GM19351 (cell line): ENCODE data around the gene SORCS2.
A peak's percentile ranks its signal among the peaks of the same experiment; 100 is the strongest.

Experiments
- ATAC-seq: cut with Tn5 transposase; IDR thresholded peaks from one replicate; pipeline ENCODE4 v1.9.1; 2021; ENCODE audit warnings: mild to moderate bottlenecking, moderate library complexity; ENCODE audit not compliant: unreplicated experiment

SORCS2 gene

DNA sequence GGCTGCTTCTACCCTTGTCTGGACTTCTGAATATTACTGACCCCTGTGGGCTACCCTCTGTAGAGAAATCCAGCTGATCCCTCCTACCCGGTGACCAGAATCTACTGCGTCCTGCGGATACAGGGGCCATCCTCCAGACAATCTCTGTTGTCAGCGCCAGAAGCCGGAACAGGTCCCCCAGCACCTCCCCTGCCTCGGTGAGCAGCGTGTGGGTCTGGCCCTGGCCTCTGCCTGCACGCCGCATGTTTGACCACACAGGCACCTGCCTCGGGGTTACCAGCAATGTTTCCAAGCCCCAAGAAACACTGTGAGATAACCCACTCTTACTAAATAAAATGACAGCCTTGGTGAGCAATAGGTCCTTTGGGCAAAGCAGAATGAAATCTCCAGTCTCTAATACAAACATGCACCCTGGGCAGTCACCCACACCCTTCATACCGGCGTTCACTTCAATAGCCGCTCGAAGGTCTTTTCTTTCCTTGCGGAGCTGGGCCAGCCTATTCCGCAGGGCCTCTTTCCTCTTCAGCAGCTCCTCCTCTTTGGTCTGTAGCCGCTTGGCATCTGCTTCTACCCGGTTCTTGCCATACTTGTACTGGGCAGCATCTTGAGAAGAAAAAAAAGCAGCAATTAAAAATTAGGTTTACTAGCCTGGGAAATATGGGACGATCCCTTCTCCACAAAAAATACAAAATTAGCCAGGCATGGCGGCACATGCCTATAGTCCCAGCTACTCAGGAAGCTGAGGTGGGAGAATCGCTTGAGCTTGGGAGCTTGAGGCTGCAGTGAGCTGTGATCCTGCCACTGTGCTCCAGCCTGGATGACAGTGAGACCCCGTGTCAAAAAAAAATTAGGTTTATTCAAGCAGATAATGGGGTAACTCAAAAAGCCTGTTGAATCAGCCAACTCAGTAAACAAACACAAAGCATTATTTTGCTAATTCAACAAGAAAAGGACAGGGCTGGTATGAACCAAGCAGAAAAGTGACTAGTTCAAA is 582.3 kb downstream of the SORCS2 start:
- ATAC-seq: no peak

GRCh38 chr4:7775396-7775795 is 583.1 kb downstream of the SORCS2 start:
- ATAC-seq: no peak

DNA sequence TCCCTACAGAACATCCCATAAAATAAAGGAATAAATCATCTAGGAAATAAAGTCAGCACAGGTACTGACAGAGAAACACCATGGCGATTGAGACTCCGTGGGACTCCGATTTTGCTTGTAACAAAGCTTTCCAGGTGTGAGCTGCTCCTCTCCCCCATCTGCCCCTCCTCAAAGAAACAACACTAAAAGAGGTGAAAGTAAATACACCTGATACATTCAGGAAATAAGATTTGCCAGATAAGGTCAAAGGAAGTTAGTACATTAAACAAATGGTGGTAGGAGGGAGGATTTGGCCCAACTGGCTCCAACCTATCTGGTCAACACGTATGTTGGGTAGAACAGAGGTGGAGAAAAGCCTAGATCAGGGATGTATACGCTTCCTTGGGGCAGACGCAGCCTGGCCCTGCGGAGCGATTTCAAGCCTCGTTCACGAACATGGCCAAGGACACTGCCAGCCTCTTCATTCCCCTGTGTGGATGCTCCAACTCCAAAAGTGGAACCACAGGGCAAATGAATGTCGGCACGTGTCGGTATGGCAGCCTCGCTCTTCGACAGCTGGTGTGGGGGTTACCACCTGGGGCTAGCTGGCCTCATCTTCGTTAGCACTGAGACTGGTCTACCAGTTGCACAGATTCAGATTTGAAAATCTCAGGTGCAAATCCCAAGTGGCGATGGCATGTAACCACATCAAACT is 584.8 kb downstream of the SORCS2 start:
- no peak for ATAC-seq

GRCh38 chr4:7777871-7778509 is 585.7 kb downstream of the SORCS2 start:
- no peak for ATAC-seq

DNA sequence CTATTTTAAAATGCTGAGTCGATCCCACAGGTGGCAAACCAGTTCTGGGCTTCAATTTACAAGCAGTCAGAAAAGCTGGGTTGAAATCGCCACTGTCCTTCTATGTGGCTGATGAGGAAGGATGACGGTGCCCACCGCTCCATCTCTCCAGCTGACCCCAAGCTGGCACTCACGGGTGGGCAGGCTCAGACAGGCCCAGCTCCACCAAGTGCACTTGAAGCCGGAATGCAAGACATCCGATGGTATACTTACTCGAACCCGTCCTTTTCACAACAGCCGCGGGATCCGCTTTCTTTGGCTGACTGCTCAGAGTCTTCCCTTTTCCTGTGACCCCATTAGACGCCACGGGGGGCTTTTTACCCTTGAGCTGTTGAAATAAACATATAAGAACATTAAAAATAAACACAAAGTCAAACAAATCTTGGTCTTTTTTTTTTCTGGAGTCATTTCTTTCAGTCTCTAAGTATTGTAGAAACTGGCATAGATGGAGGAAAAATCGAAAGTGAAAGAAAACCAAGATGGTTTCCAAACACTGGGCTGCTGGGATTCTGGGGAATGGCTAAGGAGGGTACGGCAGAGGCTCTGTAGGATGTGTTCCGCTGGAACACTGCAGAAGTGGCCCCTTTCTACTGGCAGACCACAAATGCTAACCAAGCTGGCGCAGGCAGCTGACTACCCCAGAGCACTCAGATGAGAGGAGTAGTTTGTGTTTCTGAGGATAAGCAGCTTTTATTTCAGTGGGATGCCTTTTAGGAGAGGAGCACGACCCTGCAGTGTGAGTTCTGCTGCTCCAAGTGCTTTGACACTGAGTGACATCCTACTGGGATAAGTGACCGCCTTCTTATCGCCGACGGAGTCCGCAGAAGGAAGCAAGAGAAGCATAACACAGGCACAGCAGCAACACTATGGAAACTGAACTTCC is 586.4 kb downstream of the SORCS2 start:
- ATAC-seq: no peak

DNA sequence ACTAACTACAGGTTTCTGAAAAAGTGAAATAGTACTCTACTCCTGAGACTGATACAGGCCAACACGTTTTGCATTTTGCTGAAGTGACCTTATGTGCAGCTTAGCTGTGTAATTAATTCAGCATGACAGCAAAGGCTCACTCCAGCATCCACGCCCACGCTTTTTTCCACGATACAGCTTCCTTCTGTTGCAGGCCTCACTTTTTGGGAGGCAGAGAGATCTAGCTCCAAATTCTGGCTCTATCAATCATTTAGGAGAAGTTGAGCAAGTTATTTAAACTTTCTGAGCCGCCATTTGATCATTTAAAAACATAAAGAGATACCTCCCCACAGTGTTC is 587.1 kb downstream of the SORCS2 start:
- ATAC-seq: no peak

DNA sequence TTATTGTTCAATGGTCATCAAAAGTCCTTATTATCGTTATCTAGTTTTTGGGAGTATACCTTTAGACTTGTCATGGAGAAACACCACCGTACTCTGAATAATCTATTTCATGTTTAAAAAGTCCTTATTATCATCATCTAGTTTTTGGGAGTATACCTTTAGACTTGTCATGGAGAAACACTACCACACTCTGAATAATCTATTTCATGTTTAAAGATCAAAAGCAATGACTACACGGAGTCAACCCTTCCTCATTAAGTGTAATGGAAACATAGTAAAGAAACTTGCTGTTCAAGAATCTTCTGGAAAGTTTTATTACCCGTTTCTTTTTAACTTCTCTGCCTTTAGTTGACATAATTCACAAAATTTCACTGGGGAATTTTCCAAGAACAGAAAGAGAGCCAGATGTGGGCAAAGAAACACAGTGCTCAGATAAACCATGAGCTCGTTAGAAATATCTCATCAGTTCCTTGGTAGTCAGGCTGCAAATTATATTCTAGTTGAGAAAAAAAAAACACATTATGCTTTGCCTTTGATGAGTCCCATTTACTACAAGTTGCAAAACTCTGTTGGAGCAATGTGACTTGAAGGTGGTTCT is 588.5 kb downstream of the SORCS2 start:
- ATAC-seq: no peak

DNA sequence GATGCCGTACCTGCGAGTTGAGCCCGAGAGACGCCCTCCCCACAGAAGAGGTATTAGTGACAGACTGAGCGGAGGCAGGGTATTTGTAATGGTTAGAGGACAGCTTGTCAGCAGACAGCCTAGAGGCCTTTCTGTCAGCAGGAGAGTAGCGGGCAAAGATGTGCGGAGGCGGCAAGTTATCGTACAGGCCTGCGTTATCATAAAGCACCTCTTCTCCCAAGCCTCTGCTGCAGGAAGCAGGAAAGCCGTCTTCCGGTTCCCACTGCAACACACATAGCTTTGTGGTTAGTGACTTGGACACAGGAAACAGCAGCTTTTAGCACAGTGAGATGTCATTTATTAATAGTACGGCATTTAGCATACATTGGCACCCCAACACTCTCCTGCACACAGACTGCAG is 589.0 kb downstream of the SORCS2 start:
- ATAC-seq: no peak

GRCh38 chr4:7781993-7782392 is 589.7 kb downstream of the SORCS2 start:
- no peak for ATAC-seq

- peak; percentile 66 for ATAC-seq
Measured at GRCh38 chr4:7782783-7783182, 590.4 kb downstream of the SORCS2 start.

DNA sequence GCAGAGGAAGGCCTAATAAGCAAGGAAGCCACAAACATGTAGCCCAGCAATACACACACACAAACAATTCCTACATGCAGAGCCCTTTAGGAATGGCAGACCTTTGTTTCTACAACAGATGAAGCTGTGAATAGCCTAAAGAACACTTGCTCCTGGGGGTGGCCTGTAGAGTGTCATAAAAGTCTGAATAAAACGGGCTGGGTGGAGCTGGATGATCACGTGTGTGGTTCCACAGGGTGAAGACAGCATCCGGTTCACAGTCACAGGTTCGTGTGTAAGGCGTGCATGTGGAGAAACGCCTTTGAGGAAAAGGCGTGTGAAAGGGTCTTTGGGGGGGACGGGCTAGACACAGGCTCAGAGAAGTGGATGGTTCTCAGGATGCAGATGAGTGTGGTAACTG is 591.2 kb downstream of the SORCS2 start:
- no peak for ATAC-seq

GRCh38 chr4:7784131-7784870 is 592.0 kb downstream of the SORCS2 start:
- ATAC-seq: no peak

GRCh38 chr4:7785017-7785416 is 592.7 kb downstream of the SORCS2 start:
- no peak for ATAC-seq

GRCh38 chr4:7786040-7786439 is 593.7 kb downstream of the SORCS2 start:
- no peak for ATAC-seq

- no peak for ATAC-seq
Measured at GRCh38 chr4:7786517-7786916, 594.2 kb downstream of the SORCS2 start.

DNA sequence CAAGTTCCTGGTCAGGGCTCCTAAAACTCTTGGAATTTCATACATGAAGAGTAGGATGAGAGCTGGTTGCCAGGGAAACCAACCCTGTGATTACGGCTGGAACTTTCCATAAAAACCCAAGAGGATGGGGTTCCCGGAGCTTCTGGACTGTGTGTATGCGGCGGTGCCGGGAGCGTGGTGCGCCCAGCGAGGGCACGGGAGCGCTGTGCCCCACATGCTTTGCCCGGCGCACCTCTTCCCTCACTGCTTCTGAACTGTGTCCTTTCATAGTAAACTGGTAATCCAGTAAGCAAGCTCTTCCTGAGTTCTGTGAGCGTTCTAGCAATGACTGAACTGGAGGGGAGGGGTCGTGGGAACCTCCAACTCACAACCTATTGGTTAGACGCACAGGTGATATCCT is 594.7 kb downstream of the SORCS2 start:
- no peak for ATAC-seq

GRCh38 chr4:7787681-7788141 is 595.4 kb downstream of the SORCS2 start:
- ATAC-seq: no peak

DNA sequence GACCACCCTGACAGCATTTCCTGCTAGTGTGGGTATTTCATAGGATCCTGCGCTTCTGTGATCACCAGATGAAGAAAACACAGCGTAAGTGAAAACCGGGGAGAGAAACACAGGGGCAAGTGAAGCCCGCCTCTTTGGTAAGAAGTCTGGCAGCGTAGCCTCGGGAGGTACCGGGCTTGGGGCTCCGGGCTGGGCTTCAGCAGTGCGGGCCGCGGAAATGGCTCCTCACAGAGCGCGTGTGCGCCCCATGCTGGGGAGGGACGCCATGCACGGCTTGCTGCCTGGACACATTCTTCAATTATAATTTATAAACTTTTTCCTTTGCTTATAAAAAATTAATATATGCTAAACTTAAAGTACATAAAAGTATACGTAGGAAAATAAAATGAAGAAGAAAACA is 595.9 kb downstream of the SORCS2 start:
- no peak for ATAC-seq

DNA sequence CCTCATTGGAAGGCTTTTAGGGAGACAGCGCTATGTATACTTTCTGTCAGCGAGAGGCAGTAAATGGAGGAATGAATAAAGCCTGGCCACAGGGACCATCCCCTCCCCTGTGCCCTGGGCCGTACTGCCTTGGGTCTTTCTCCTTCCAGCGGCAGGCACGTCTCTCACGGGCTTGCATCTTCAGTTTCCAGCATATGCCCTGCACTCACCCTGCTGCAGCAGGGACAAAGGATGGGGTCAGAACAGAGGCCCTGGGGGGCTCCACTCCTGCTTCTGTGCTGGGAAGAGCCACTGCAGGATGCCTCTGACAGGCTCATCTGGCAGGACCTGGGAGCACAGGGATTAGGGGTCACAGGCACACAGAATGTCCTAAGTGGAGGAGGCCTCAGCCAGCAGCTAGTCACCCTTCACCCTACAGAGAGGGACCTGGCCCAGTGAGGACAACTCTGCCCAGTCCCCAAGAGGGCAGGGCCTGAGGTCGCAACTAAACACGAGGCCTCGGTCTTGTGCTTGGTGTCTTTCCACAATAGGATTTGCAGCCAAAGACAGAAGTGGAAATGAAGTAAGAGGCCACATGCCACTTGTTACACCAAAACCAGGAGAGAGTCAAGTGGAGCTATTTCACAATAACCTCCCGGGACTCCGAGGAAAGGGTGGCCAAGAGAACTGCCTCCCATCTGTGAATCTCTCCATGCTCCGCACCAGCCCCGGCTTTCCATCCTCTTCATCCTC is 596.5 kb downstream of the SORCS2 start:
- ATAC-seq: no peak
